Choroid plexus epithelial cell (primary cell): ENCODE measurements around the gene LPIN2.
A peak's percentile ranks its signal among the peaks of the same experiment; 100 is the strongest.
"Not testable (repeated sequence)": the region's sequence is repeated elsewhere in the genome, so short reads cannot be mapped to it uniquely, and the experiment has no call there.

Experiments
- DNase-seq: peaks from one replicate; pipeline ENCODE4 v3.0.0-alpha.2; 2010; ENCODE audit warnings: low read depth
- H3K4me3 ChIP-seq: 2 replicates; pipeline ENCODE4 v1.5.1; 2011; ENCODE audit warnings: low read depth, mild to moderate bottlenecking, control low read depth, low read length, moderate library complexity
- TF ChIP-seq, protein P1 (sequence below): conservative IDR thresholded peaks from 2 replicates; pipeline ENCODE4 v1.5.1; 2011; ENCODE audit warnings: low read depth, mild to moderate bottlenecking, control low read depth, inconsistent platforms, low read length, moderate library complexity

LPIN2 gene

DNA sequence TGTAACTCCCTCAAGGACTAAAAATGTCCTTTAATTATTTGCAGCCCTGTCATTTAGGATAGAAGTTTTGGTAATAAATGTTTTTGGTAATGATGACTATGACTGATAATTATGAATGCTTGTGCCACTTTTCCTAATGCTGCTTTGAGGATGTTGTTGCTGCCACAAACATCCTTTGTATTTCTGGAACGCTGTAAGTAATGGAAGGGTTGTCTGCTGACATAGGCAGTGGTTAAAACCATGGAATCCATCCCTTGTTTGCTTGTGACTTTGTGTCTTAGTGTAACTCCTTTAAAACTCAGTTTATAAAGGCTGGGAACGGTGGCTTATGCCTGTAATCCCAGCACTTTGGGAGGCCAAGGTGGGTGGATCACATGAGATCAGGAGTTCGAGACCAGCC lies 19.8 kb upstream of the LPIN2 start:
- DNase-seq = no peak
- no peak overlapping the region for H3K4me3 ChIP-seq
- TF ChIP-seq, protein P1, sequence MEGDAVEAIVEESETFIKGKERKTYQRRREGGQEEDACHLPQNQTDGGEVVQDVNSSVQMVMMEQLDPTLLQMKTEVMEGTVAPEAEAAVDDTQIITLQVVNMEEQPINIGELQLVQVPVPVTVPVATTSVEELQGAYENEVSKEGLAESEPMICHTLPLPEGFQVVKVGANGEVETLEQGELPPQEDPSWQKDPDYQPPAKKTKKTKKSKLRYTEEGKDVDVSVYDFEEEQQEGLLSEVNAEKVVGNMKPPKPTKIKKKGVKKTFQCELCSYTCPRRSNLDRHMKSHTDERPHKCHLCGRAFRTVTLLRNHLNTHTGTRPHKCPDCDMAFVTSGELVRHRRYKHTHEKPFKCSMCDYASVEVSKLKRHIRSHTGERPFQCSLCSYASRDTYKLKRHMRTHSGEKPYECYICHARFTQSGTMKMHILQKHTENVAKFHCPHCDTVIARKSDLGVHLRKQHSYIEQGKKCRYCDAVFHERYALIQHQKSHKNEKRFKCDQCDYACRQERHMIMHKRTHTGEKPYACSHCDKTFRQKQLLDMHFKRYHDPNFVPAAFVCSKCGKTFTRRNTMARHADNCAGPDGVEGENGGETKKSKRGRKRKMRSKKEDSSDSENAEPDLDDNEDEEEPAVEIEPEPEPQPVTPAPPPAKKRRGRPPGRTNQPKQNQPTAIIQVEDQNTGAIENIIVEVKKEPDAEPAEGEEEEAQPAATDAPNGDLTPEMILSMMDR = no peak

DNA sequence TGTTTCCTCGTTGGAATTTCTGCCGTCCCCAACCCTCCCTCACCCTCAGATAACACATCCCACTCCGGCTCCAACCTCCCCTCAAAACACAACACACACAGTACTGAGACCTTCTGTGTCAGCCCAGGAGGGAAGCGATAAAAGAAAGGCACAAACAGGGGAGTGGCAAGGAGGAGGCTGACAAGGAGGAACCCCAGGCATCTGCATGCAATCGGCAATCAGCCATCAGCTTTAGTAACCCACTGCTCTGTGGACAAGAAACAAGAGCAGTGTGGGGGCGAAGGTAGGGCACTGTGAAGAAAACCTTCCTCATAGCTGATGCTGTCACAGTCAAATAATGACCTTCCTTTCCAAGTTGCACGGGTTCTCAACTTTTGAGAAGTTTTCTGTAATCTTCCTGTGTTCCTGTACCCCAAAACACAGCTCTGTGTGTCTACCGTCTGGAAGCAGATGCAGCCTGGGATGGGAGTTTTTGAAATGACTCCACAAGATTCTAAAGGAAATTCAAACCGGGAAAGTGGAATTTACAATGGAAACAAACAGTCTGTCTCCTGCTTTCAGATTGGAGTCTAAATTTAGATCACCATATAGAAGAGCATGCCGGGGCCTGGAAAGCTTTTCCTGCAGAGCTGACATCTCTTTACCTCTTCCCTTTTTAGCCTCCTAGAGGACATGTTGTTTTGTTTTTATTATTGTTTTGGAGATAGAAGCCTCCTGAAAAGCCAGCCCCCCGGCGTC lies 16.4 kb upstream of the LPIN2 start:
- no peak overlapping the region for H3K4me3 ChIP-seq
- TF ChIP-seq, protein P1 = no peak
- DNase-seq = peak; percentile 43

DNA sequence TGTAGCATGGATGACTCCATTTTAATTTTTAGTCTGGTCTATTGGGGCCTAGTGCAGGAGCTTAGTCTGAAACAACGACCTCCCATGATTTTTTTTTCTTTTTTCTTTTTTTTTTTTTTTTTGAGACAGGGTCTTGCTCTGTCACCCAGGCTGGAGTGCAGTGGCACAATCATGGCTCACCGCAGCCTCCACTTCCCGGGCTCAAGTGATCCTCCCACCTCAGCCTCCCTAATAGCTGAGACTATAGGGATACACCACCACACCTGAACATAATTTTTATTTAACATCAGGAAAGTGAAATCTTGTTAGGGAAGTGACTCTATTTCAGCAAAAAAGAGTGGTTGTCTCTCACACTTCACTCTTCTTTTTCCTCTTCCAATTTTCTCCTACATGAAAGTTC lies 15.2 kb upstream of the LPIN2 start:
- H3K4me3 ChIP-seq, DNase-seq: not testable (repeated sequence)

DNA sequence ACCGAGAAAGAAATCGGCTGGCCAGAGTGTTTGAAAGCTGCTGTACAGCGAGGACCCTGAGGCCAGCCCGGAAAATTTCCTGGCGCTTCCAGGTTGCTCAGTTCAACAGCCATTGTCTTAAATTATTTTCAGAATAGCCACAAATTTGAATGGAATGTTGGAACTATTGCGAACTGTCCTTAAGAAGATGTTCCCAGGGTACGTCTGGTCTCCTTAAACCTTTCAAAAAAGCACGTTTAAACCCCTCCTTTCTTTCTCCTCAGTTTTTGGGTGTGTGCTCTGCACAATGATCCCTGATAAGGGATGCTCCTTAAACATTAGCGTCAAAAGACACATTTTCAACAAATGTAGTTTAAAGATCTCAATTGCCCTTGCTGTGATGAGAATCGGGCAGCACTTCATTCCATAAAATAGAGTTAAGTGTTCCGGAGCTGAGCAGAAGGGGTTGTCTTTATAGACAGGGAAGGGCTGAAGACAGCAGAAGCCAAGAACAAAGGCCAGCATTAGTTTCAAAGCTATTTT lies 14.5 kb upstream of the LPIN2 start:
- no peak overlapping the region for H3K4me3 ChIP-seq
- TF ChIP-seq, protein P1 = no peak
- DNase-seq = no peak

DNA sequence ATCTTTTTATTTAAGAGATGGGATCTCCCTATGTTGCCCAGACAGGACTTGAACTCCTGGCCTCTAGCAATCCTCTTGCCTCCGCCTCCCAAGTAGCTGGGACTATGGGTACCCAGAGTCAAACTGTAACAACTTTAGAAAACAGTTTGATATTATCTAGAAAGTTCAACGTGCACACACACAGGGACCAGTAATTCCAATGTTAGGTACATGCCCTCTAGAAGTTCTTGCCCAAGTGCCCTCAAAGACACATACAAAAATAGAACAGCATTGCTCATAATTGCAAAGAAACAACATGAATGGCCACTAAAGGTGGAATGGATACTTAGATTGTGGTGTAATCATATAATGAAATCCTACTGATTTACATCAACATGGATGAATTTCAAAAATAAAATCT lies 12.6 kb upstream of the LPIN2 start:
- H3K4me3 ChIP-seq = no peak overlapping the region
- TF ChIP-seq, protein P1 = no peak
- no peak for DNase-seq

DNA sequence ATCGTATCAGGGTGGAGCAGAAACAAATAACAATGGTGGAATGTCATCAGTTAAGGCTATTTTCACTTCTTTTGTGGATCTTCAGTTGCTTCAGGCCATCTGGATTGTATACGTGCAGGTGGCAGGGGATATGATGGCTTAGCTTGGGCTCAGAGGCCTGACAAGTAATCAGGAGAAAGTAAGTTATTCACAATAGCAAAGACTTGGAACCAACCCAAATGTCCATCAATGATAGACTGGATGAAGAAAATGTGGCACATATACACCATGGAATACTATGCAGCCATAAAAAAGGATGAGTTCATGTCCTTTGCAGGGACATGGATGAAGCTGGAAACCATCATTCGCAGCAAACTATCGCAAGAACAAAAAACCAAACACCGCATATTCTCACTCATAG lies 10.7 kb upstream of the LPIN2 start:
- H3K4me3 ChIP-seq, DNase-seq: not testable (repeated sequence)

DNA sequence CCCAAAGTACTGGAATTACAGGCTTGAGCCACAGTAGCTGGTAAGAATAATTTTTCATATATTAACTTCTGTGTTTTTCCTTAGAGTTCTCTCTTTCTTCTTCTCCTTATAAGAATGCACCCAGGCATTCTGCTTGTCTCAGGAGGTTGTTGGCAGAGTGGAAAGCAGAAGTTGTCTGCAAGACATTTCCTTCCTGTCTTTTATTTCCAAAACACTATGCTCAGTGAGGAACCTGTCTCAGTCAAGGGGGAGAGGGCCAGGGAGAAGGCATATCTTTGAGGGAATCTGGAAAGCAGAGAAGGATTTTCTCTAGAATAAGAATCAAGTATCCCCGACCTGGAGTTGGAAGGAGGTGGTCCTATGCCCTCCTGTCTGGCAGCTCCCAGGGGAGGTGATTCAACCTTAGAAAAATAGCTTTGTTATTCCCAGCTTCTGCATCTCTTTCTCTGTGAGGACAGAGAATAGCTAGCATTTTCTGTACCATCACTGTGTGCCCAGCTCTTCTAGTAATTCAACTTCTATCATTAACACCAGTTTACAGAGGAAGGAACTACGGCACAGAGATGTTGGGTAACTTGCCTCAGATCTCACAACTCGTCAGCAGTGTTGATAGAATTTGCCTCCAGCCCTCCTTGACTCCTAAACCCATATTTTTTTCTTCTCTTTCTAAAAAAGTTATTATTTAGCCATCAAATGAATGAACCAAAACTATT lies 3.8 kb upstream of the LPIN2 start:
- TF ChIP-seq, protein P1 = no peak
- peak; percentile 21 for DNase-seq
- H3K4me3 ChIP-seq = no peak overlapping the region

DNA sequence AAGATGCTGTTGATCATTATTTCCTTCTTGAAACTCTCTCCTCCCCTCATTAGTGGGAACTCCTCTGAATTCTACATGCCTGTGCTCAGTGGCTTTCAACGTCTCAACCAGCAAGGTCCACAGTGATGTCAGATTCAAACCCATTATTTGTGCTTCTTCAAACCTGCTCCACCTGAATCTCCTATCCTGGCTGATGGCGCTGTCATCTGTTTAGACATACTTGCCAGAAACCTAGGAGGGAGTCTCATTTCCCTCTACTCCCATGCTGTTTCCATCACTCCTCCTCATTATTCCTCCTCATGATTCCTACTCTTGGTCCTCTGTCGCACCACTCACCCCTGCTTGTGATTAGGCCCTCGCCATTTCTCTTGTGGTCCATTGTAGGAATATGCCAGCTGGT lies 2.9 kb upstream of the LPIN2 start:
- no peak overlapping the region for H3K4me3 ChIP-seq
- TF ChIP-seq, protein P1 = no peak

More for the DNA sequence above, 2.9 kb upstream of the LPIN2 start:
- no peak for DNase-seq
